ENCODE measurements around the gene LONP2.
"Not testable (repeated sequence)": the region's sequence is repeated elsewhere in the genome, so short reads cannot be mapped to it uniquely, and the experiment has no call there.

The LONP2 gene

GRCh38 chr16:48402547-48402946, 158.4 kb downstream of the LONP2 start:
- DNase-seq (ENCODE audit: low read depth), result not testable (repeated sequence)

- no peak for DNase-seq (ENCODE audit: low read depth)
These were observed 161.1 kb downstream of the LONP2 start for GRCh38 chr16:48405153-48405552.

- DNase-seq (ENCODE audit: low read depth), result no peak
These were observed 161.8 kb downstream of the LONP2 start for GRCh38 chr16:48405907-48406306.
